ENCODE results near the gene TTI1.
A peak's percentile ranks its signal among the peaks of the same experiment; 100 is the strongest.

TTI1 gene

GRCh38 chr20:38033330-38034107 lies at the start of gene TTI1, which contains the start of gene RPRD1B:
Gene TTI1 (minus strand): TSS chr20:38033456. CDS start chr20:38013816, 19,640 bp downstream.
Gene RPRD1B (plus strand): TSS chr20:38033746. CDS start chr20:38033948, 202 bp downstream.
- peak; percentile 90 for DNase-seq

GRCh38 chr20:38082894-38083293 lies 49.6 kb upstream of the TTI1 start:
- no peak for DNase-seq

- DNase-seq, result no peak
Measured at GRCh38 chr20:38081575-38081974, 48.3 kb upstream of the TTI1 start.

GRCh38 chr20:38079353-38079752 lies 46.1 kb upstream of the TTI1 start:
- DNase-seq, result no peak

GRCh38 chr20:38078084-38078483 lies 44.8 kb upstream of the TTI1 start:
- DNase-seq, result no peak

- no peak for DNase-seq
Measured at GRCh38 chr20:38076548-38076947, 43.3 kb upstream of the TTI1 start.

- DNase-seq, result no peak
Measured at GRCh38 chr20:38075161-38075998, 42.1 kb upstream of the TTI1 start.

- peak; percentile 27 for DNase-seq
Measured at GRCh38 chr20:38073307-38074071, 40.2 kb upstream of the TTI1 start.

- DNase-seq, result no peak
Measured at GRCh38 chr20:38072898-38073297, 39.6 kb upstream of the TTI1 start.

GRCh38 chr20:38067717-38068365 lies 34.6 kb upstream of the TTI1 start:
- DNase-seq, result no peak

GRCh38 chr20:38066969-38067716 lies 33.9 kb upstream of the TTI1 start:
- no peak for DNase-seq

- DNase-seq, result no peak
Measured at GRCh38 chr20:38065764-38066375, 32.6 kb upstream of the TTI1 start.

- DNase-seq, result no peak
Measured at GRCh38 chr20:38063911-38064530, 30.8 kb upstream of the TTI1 start.

GRCh38 chr20:38062890-38063289 lies 29.6 kb upstream of the TTI1 start:
- no peak for DNase-seq

- no peak for DNase-seq
Measured at GRCh38 chr20:38061109-38061508, 27.9 kb upstream of the TTI1 start.

- no peak for DNase-seq
Measured at GRCh38 chr20:38060536-38060935, 27.3 kb upstream of the TTI1 start.

GRCh38 chr20:38059832-38060231 lies 26.6 kb upstream of the TTI1 start:
- no peak for DNase-seq

- DNase-seq, result peak; percentile 75
Measured at GRCh38 chr20:38057351-38057972, 24.2 kb upstream of the TTI1 start.

- DNase-seq, result no peak
Measured at GRCh38 chr20:38055848-38056247, 22.6 kb upstream of the TTI1 start.

GRCh38 chr20:38055294-38055693 lies 22.0 kb upstream of the TTI1 start:
- DNase-seq, result no peak
